ENCODE measurements around the gene GPR78.

GPR78 gene

DNA sequence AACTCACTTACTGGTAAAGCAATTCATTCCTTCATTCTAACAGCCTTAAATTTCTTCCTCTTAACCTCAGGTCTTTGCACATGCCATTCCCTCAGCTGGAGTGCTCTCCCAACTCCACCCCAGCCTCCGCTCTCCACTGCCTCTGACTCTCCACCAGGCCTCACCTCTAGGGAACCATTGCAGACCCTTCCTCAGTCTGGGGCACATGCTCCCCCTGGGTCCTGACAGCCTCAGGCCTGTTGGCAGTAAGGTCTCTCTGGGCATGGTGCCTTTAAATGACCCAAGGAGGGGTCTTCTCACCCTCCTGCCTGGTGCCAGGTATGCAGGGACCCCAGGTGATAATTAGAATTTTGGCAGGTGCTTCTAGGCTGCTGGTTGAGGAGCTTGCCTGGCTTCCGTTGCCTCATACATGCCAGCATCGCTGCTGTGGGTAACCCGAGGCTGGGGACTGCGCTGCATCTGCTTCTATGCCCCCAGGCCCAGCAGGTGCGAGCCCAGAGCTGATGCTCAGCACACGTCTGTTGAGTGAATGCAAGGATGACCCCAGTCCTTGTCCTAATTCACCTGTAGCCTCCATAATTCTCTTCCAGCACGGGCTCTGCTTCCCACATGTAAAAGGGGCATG, 27.5 kb upstream of the GPR78 start:
- no peaks in the 10 kb centered on the region for H3K36me3 Mint-ChIP-seq (ENCODE audit: low read depth)
- no peaks in the 10 kb centered on the region for H3K27me3 Mint-ChIP-seq (ENCODE audit: low read depth)

DNA sequence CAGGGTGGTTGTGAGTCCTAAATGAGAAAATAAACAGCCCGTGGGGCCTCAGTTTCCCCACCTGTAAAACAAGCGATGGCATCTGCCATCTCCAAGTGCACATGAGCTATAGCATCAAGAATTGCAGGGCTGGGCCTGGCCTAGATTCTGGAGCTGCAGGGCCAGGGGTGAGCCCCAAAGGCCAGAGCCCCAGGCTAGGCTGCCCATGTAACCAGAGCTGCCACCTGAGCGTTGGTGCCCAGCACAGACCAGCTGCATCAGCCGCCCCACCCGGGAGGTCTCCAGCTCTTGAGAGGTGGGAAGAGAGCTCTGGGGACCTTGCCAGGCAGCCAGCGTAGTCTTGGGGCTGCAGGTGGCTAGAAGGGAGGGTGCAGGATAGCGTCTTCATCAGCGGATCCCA, 27.0 kb upstream of the GPR78 start:
- H3K4me1 Mint-ChIP-seq (ENCODE audit: low read depth): no peaks in the 10 kb centered on the region
- no peaks in the 10 kb centered on the region for H3K36me3 Mint-ChIP-seq (ENCODE audit: low read depth)
- no peak overlapping the region for H3K4me3 Mint-ChIP-seq
- H3K9me3 Mint-ChIP-seq: no peaks in the 10 kb centered on the region
- no peak overlapping the region for H3K27ac Mint-ChIP-seq
- H3K27me3 Mint-ChIP-seq (ENCODE audit: low read depth): no peaks in the 10 kb centered on the region

More for the DNA sequence above, 27.5 kb upstream of the GPR78 start:
- Mint-ChIP-seq H3K4me1 (ENCODE audit: low read depth) (no peaks in the 10 kb centered on the region), H3K4me3 (no peak overlapping the region), H3K27ac (no peak overlapping the region), H3K9me3 (no peaks in the 10 kb centered on the region)

DNA sequence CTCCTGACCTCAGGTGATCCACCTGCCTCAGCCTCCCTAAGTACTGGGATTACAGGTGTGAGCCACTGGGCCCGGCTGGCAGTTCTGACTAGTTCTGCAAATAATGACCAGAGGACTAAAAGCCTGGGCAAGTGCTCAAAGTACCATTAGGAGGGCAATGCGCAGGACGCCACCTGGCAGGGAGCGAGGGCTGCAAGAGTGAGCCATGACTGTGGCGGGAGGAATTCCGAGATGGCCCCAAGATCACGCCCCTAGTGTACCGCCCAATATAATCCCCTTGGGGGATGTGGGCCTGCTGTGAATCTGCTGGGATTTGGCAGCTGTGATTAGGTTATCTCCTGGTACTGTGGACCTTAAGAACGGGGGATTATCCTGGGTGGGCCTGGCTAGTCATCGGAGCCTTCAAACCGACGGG, 26.2 kb upstream of the GPR78 start:
- no peaks in the 10 kb centered on the region for H3K36me3 Mint-ChIP-seq (ENCODE audit: low read depth)
- no peaks in the 10 kb centered on the region for H3K27me3 Mint-ChIP-seq (ENCODE audit: low read depth)
- H3K4me1 Mint-ChIP-seq (ENCODE audit: low read depth): no peaks in the 10 kb centered on the region
- no peak overlapping the region for H3K4me3 Mint-ChIP-seq
- no peaks in the 10 kb centered on the region for H3K9me3 Mint-ChIP-seq
- no peak overlapping the region for H3K27ac Mint-ChIP-seq

DNA sequence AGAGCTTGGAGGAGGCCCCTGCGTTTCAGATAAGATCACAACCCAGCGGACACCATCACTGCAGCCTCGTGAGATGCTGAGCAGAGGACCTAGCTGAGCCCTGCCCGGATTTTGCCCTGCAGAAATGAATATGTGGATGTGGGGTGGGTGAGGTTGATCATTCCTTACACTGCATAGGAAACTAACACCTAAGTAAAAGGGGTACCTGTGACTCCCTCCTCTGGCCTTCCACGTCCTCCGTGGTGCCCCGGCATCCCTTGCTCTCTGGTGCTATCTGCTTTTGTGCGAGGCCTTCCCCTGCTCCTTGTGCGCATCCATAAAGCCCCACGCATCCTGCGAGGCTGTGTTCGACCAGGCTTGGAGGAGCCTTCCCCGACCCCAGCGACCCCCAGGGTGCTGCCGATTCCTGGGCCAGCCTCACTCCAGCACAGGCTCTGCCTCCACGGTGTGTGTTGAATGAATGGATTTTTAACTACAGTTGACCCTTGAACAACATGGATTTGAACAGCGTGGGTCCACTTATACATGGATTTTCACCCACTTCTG, 25.6 kb upstream of the GPR78 start:
- H3K4me1 Mint-ChIP-seq (ENCODE audit: low read depth): no peaks in the 10 kb centered on the region
- H3K27ac Mint-ChIP-seq: no peak overlapping the region
- no peaks in the 10 kb centered on the region for H3K9me3 Mint-ChIP-seq
- no peaks in the 10 kb centered on the region for H3K36me3 Mint-ChIP-seq (ENCODE audit: low read depth)
- no peaks in the 10 kb centered on the region for H3K27me3 Mint-ChIP-seq (ENCODE audit: low read depth)
- no peak overlapping the region for H3K4me3 Mint-ChIP-seq

DNA sequence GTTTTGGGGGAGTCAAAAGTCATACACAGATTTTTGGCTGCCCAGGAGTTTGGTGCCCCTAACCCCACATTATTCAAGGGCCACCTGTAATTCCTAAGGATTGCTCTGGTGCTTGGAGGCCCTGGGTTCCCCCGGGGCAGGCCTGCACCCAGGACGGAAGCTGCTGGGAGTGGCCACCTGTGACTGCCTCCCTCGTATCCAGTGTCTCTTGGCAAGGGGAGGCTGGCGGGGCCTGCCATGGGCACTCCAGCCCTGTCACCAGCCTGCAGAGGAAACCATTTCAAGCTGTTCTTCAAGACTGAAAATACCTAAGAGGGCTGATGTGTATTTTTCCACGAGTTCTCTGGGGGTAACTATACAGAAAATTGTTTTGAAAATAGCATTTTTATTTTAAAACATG, 24.5 kb upstream of the GPR78 start:
- H3K4me1 Mint-ChIP-seq (ENCODE audit: low read depth): no peaks in the 10 kb centered on the region
- H3K27me3 Mint-ChIP-seq (ENCODE audit: low read depth): no peaks in the 10 kb centered on the region
- no peak overlapping the region for H3K27ac Mint-ChIP-seq
- no peaks in the 10 kb centered on the region for H3K36me3 Mint-ChIP-seq (ENCODE audit: low read depth)
- no peak overlapping the region for H3K4me3 Mint-ChIP-seq
- H3K9me3 Mint-ChIP-seq: no peaks in the 10 kb centered on the region

DNA sequence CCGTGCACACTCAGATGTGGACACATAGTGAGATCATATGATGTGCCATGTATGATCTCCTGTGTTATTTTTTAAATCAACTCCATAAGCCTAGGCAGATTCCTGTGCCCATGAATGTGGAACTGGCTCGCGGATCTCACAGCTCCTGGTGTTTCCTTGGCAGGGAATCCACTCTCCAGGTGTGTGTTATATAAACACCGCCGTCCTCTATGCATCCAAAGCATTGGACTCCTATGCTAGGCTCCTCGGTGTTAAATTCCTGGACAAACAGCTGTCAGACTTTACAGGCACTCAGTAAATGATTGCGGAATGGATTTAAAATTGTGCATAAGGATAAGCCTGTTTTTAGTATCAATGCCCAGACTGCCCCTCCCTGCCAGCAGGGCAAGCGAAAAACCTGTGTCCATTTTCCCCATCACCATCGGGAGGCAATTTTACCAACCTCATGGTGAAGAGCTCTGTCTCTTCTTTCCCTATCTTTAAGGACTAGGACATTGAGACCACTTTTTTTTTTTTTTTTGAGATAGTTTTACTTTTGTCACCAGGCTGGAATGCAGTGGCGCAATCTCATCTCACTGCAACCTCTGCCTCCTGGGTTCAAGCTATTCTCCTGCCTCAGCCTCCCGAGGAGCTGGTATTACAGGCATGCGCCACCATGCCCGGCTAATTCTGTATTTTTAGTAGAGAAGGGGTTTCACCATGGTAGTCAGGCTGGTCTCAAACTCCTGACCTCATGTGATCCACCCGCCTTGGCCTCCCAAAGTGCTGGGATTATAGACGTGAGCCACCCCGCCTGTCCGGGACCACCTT, 23.6 kb upstream of the GPR78 start:
- Mint-ChIP-seq H3K27ac (no peak overlapping the region), H3K27me3 (ENCODE audit: low read depth) (no peaks in the 10 kb centered on the region), H3K4me3 (no peak overlapping the region), H3K36me3 (ENCODE audit: low read depth) (no peaks in the 10 kb centered on the region), H3K9me3 (no peaks in the 10 kb centered on the region), H3K4me1 (ENCODE audit: low read depth) (no peaks in the 10 kb centered on the region)

DNA sequence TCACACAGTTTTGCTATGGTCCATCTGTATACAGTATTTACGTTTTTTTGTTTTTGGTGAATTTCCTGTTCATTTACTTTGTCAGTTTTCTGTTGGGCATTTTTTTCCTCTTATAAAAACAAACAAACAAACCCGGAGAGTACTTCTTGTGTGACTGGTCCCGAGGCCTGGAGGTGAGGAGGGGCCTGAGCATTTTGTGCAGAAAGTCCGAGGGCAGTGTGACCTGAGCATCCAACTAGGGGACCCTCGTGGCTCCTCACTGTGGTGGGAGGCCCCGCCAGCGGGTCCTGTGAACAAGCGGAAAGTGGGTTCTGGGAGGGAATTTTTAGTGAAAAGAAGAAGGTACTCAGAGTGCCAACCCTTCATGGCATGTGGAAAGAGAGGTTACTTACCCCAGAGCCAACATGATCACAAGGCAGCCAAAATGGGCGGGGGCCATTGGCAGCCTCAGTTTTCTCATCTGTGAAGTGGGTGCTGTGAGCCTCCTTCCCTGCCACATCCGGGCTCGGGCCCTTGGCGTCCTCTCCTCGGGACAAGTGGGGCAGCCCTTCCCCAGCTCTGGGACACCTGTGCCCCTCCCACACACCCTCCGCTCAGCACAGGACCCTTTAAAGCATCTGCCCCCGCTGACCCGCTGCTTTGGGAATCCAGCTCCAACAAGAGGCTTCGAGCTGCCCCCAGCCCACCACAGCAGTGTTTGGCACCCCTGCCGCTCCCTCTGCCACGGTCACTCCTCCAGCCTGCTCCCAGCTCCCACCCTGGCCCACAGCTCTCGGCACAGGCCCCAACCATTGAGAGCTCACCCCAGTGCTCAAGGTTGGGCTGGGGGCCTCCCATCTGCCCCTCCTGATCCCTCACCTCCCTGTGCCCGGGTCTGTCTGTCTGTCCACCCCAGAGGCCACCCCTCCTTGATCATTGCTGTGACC, 22.8 kb upstream of the GPR78 start:
- Mint-ChIP-seq H3K4me1 (ENCODE audit: low read depth) (no peaks in the 10 kb centered on the region), H3K4me3 (no peak overlapping the region), H3K27ac (no peak overlapping the region), H3K27me3 (ENCODE audit: low read depth) (no peaks in the 10 kb centered on the region), H3K36me3 (ENCODE audit: low read depth) (no peaks in the 10 kb centered on the region), H3K9me3 (no peaks in the 10 kb centered on the region)

DNA sequence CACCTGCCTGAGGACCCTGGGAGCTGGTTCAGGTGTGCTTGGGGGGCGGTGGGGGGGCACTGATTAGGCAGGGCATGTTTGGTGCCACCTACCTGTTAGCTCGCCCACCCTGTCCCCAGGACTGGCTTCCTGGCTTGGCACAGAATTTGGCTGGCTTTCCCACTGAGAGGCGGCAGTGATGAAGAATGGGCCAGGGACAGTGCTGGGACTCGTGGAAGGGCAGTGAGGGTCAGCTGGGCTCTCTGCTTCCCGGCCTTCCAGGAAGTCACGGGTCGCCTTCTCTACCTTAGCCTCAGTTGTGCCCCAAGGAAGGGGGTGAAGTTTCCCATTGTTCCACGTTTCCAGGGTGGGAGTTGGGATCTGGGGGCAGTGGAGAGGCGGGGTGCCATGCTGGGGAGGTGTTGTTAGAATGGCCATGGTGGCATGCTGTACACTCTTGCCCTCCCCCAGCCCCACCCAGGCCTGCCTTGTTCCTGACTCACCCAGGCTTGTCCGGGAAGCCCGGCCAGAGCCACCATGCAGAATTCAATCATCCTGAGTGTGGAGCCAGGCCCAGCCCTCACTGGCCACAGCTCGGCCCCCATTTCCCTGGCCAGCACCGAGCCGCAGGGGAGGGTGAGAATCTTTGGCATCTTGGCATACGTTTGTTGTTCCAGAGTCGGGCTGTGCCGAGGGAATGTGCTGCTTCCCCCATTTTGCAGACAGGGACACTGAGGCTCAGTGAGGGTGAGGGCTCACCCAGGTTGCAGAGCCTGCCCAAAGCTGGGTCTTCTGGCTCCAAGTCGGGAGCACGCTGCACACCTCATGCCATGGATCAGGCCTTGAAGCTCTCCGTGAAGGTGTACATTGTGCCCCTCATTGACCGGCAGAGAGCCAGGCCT, 21.9 kb upstream of the GPR78 start:
- Mint-ChIP-seq H3K27ac (no peak overlapping the region), H3K4me3 (no peak overlapping the region), H3K36me3 (ENCODE audit: low read depth) (no peaks in the 10 kb centered on the region), H3K9me3 (no peaks in the 10 kb centered on the region), H3K4me1 (ENCODE audit: low read depth) (no peaks in the 10 kb centered on the region), H3K27me3 (ENCODE audit: low read depth) (no peaks in the 10 kb centered on the region)

DNA sequence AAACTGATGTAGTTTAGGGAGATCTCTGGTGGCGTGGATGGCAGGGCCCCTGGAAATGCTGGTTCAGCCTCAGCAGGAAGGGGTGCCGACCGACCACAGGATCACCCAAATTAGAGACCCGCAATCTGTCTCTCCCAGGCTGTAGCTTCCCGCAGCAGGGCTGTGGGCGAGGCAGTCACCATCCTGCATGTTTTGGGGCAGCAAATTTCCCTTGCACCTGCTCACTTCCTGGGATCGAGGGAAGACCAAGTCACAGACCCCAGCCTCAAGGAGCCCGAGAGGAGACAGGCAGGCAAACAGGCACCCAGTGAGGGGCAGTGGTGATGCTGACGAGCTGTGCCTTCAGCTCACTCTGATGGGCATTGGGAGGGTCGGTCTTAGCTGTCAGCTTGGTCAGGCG, 21.2 kb upstream of the GPR78 start:
- H3K4me1 Mint-ChIP-seq (ENCODE audit: low read depth): no peaks in the 10 kb centered on the region
- no peaks in the 10 kb centered on the region for H3K36me3 Mint-ChIP-seq (ENCODE audit: low read depth)
- H3K27ac Mint-ChIP-seq: no peak overlapping the region
- H3K4me3 Mint-ChIP-seq: no peak overlapping the region
- no peaks in the 10 kb centered on the region for H3K9me3 Mint-ChIP-seq
- H3K27me3 Mint-ChIP-seq (ENCODE audit: low read depth): no peaks in the 10 kb centered on the region

DNA sequence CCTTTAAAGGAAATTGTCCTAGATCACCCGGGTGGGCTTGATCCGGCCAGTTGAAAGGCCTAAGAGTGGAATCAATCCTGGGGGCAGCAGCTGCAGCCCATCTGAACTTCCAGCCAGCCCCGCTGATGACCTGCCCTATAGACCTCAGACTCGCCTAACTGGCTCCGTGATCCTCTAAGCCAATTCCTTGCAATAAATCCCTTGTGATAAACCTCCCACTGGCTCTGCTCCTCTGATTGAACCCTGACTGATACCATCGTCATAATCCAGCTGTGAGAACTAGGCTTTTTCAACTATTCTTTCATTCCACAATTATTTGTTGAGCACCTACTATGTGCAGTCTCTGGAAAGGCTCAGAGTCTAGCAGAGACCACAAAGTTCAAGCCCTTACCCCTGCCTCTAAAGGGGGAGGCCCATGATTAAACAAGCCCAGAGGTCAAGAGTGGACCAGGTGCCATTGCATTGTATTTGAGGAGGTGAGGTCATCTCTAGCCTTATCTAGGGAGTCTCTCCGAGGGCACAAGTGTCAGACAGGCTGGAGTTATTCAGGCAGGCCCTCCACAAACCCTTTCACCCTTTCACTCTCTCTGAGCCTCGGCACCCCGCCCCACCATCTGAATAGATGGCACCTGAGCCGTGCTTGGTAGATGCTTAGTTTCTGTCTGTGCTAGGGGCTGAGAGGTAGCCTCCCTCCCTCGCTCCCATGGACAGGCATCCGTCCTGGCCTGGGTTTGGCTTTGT, 20.5 kb upstream of the GPR78 start:
- Mint-ChIP-seq H3K4me1 (ENCODE audit: low read depth) (no peaks in the 10 kb centered on the region), H3K27ac (no peak overlapping the region), H3K4me3 (no peak overlapping the region), H3K9me3 (no peaks in the 10 kb centered on the region), H3K36me3 (ENCODE audit: low read depth) (no peaks in the 10 kb centered on the region), H3K27me3 (ENCODE audit: low read depth) (no peaks in the 10 kb centered on the region)

DNA sequence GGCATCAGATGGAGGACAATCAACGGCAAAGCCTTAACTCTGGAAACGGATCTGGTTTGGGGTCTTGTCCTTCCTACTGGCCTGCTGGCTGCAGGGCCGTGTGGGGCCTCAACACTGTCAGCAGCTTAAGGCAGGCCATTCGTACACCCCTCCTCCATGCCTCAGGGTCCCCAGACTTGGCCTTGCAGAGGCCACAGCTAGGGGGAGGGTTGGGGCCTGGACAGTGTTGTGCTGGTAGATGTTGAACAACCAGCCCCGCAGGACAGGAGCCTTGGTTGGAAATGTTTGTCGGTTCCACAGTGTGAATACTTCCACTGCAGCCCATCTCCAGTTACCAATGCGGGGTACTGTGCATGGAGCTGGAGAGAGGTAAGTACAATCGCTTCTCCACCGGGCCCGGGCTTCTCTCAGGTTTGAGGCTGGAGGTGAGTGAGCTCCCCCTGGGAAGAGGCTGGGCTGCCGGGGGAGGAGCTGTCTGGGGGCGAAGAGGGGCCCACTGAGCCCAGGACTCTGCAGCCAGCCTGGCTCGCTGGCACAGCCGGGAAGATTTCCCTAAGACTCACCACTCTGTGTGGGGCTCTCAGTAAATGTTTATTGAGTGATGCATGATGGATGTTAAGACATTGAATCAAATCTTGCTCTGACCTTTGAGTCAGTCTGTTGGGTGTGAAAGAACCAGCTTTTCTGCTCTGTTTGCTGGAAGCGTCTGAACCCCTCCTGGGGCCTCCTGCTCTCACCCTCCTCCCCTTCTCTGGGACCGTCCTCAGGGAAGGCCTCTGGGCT, 19.7 kb upstream of the GPR78 start:
- Mint-ChIP-seq H3K4me3 (no peak overlapping the region), H3K36me3 (ENCODE audit: low read depth) (no peaks in the 10 kb centered on the region), H3K4me1 (ENCODE audit: low read depth) (no peaks in the 10 kb centered on the region), H3K27ac (no peak overlapping the region), H3K9me3 (no peaks in the 10 kb centered on the region), H3K27me3 (ENCODE audit: low read depth) (no peaks in the 10 kb centered on the region)

DNA sequence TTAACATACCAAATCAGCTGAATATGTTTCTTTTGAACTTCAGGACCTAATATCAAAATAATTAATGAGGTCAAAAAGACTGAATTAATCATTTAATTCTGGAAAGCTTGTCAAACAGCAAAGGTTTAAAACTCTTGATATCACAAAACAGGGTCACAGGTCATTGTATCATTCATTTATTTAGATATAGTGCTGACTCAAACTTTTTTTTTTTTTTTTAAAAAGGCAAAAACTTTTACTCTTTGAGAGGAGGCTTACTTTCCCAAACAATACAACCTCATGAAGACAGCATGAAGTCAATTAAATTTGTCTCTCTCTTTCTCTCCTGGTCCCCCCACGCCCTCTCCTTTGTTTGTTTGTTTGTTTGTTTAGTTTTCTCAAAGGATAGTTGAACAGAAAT, 15.6 kb upstream of the GPR78 start:
- H3K27me3 Mint-ChIP-seq (ENCODE audit: low read depth): no peaks in the 10 kb centered on the region
- no peaks in the 10 kb centered on the region for H3K9me3 Mint-ChIP-seq
- no peak overlapping the region for H3K4me3 Mint-ChIP-seq
- no peaks in the 10 kb centered on the region for H3K36me3 Mint-ChIP-seq (ENCODE audit: low read depth)
- H3K4me1 Mint-ChIP-seq (ENCODE audit: low read depth): no peaks in the 10 kb centered on the region
- H3K27ac Mint-ChIP-seq: no peak overlapping the region

All from T-helper 1 cell treated with Interleukin-12 subunit alpha and Interleukin-12 subunit beta and Interleukin-4 antibody, amounts not matched to agents 30 μg/mL and 1 μg/mL, for 36 hours (primary cell).